Tibial nerve (tissue), 4 donors: Measurements from ENCODE around the gene MRPL27.

Source experiments
- CTCF ChIP-seq, 5 experiments: fragments of 200-600 bp in 3 of 5; fragments of 450-650 bp in 2 of 5; sonication (generic) in 3 of 5; IDR thresholded peaks; one replicate each; pipeline ENCODE4 v1.5.1; 2016 to 2019; ENCODE audit warnings: antibody characterized with exemption in 5 of 5, mild to moderate bottlenecking in 3 of 5, moderate library complexity in 2 of 5
- EP300 ChIP-seq, 2 donors: sonication (generic); formaldehyde crosslinking; IDR thresholded peaks; one replicate each; pipeline ENCODE4 v1.6.1; 2017; ENCODE audit warnings: antibody characterized with exemption in 2 of 2, mild to moderate bottlenecking in 1 of 2
- POLR2A ChIP-seq, 2 donors: fragments of 450-650 bp; IDR thresholded peaks; one replicate each; pipeline ENCODE4 v1.6.1; 2017; ENCODE audit warnings: antibody characterized with exemption in 2 of 2, mild to moderate bottlenecking in 2 of 2, moderate library complexity in 2 of 2

GRCh38 chr17:50407921-50408320 is 34.9 kb upstream of the MRPL27 start:
- TF ChIP-seq POLR2A (IDR thresholded peaks at IDR 0.05) = no peak
- no peak for TF ChIP-seq CTCF (IDR thresholded peaks at IDR 0.05)
- no peak for TF ChIP-seq EP300 (IDR thresholded peaks at IDR 0.05)
